ENCODE results near the gene PURB. TPM values are rescaled to one million over a fixed set of nuclear protein-coding genes. Genes with fewer than 3 reads are reported as not detected.

PURB gene
- total and polyA plus RNA-seq, 9 of the 15 experiments (the other 6 are each of a cell fraction or from before 2014, with no cell fraction given), result 1.6 to 14.1 (median 8.8) TPM

GRCh38 chr7:44876393-44876792 lies 8.9 kb downstream of the PURB start:
- H3K9ac ChIP-seq (ENCODE audit: insufficient read depth in 1 of 2, low read depth in 2 of 2, low read length in 2 of 2), result no peak overlapping the region
- ChIA-PET POLR2A (interaction anchor here (0.7 to 0.8 kb wide), 2 partner anchors 9 to 17 kb away, joined by 3 to 5 read pairs; partner anchors contain the start of gene PURB), CTCF (ENCODE audit: low intra/inter-chr PET ratio) (no interaction called here)
- H3K27me3 ChIP-seq (ENCODE audit: control insufficient read depth in 2 of 2, insufficient read depth in 2 of 2, low read length in 2 of 2), result no peaks in the 10 kb centered on the region
- 46% methylated on average over 4 of the region's 4 CpGs for WGBS (ENCODE audit: insufficient coverage, low coverage, missing lambda C conversion rate)
- no peak for DNase-seq (ENCODE audit: extremely low read depth in 1 of 4, low spot score in 3 of 4)
- H3K9me1 ChIP-seq (ENCODE audit: control insufficient read depth, insufficient read depth, low read length), result no peaks in the 10 kb centered on the region
- intact Hi-C loops (cut with micrococcal nuclease) (no loop called here), in situ Hi-C loops (cut with MboI) (no loop called here)
- TF ChIP-seq SPI1 (IDR thresholded peaks at IDR 0.05; ENCODE audit: borderline replicate concordance, low read depth, low read length), result peak; percentile 21; the same call in 1 of the 2 replicates
- 0 out of 2 replicates have a peak, but pooled peaks have one; percentile 10 for TF ChIP-seq POLR2G (IDR thresholded peaks at IDR 0.05; ENCODE audit: low read depth, low read length)
- no peak for TF ChIP-seq CBFB (CRISPR knock-in tag; IDR thresholded peaks at IDR 0.05)
- ATAC-seq, result no peak
- no peak overlapping the region for H3K27ac ChIP-seq (ENCODE audit: extremely low read depth, low read depth, low read length)
- H3K79me2 ChIP-seq (ENCODE audit: control insufficient read depth, insufficient read depth, low read length), result peaks cover 40% of the 10 kb centered on the region
- H3K4me1 ChIP-seq (replicated peaks in 1 of 2; ENCODE audit: control insufficient read depth in 2 of 2, insufficient read depth in 2 of 2, low read length in 2 of 2), result peaks cover 0 to 29% of the 10 kb centered on the region in 2 experiments; a peak in 3 of 5 replicates
- FAIRE-seq, result no peak
- no TSS peak for BruUV-seq (replicated peaks)
- H4K20me1 ChIP-seq (replicated peaks; ENCODE audit: control insufficient read depth, insufficient read depth, low read length), result peaks cover 18% of the 10 kb centered on the region
- no peak overlapping the region for H2AFZ ChIP-seq (ENCODE audit: low read depth, low read length)
- no peak overlapping the region for H3K4me2 ChIP-seq (ENCODE audit: insufficient read depth, low read length)
- H3K36me3 ChIP-seq (ENCODE audit: control insufficient read depth, insufficient read depth, low read length), result peaks cover 22% of the 10 kb centered on the region
- no peaks in the 10 kb centered on the region for H3K9me3 ChIP-seq (replicated peaks; ENCODE audit: control insufficient read depth, insufficient read depth, low read depth, low read length)
- no peak overlapping the region for H3K4me3 ChIP-seq

GRCh38 chr7:44875241-44875640 lies 10.1 kb downstream of the PURB start:
- FAIRE-seq (no peak), ATAC-seq (no peak), DNase-seq (ENCODE audit: extremely low read depth in 1 of 4, low spot score in 3 of 4) (no peak)
- no peak overlapping the region for H2AFZ ChIP-seq (ENCODE audit: low read depth, low read length)
- no peaks in the 10 kb centered on the region for H3K9me1 ChIP-seq (ENCODE audit: control insufficient read depth, insufficient read depth, low read length)
- 81% methylated on average over 11 of the region's 11 CpGs for WGBS (ENCODE audit: insufficient coverage, low coverage, missing lambda C conversion rate)
- ChIA-PET POLR2A (interaction anchor here (0.6 to 2.1 kb wide), 3 partner anchors 9 to 16 kb away, joined by 3 to 6 read pairs (median 3); partner anchors contain the start of gene PURB), CTCF (ENCODE audit: low intra/inter-chr PET ratio) (no interaction called here)
- peaks cover 7% of the 10 kb centered on the region; the same call in 1 of the 2 replicates for H4K20me1 ChIP-seq (replicated peaks; ENCODE audit: control insufficient read depth, insufficient read depth, low read length)
- H3K27me3 ChIP-seq (ENCODE audit: control insufficient read depth in 2 of 2, insufficient read depth in 2 of 2, low read length in 2 of 2), result no peaks in the 10 kb centered on the region
- no peak overlapping the region for H3K4me3 ChIP-seq
- H3K9ac ChIP-seq (ENCODE audit: insufficient read depth in 1 of 2, low read depth in 2 of 2, low read length in 2 of 2), result no peak overlapping the region
- H3K9me3 ChIP-seq (replicated peaks; ENCODE audit: control insufficient read depth, insufficient read depth, low read depth, low read length), result no peaks in the 10 kb centered on the region
- no TSS peak for BruUV-seq (replicated peaks)
- H3K36me3 ChIP-seq (ENCODE audit: control insufficient read depth, insufficient read depth, low read length), result peaks cover 11% of the 10 kb centered on the region
- peaks cover 29% of the 10 kb centered on the region for H3K79me2 ChIP-seq (ENCODE audit: control insufficient read depth, insufficient read depth, low read length)
- no peak overlapping the region for H3K4me2 ChIP-seq (ENCODE audit: insufficient read depth, low read length)
- intact Hi-C loops (cut with micrococcal nuclease), result no loop called here
- in situ Hi-C loops (cut with MboI), result no loop called here
- H3K27ac ChIP-seq (ENCODE audit: extremely low read depth, low read depth, low read length), result no peak overlapping the region
- peaks cover 0 to 17% of the 10 kb centered on the region in 2 experiments; a peak in 2 of 5 replicates for H3K4me1 ChIP-seq (replicated peaks in 1 of 2; ENCODE audit: control insufficient read depth in 2 of 2, insufficient read depth in 2 of 2, low read length in 2 of 2)
- TF ChIP-seq ZNF507 (tag; conservative IDR thresholded peaks at IDR 0.05) (no peak), XRCC5 (IDR thresholded peaks at IDR 0.05; ENCODE audit: low read depth, low read length) (no peak), KLF16 (IDR thresholded peaks at IDR 0.05) (no peak), ETS1 (conservative IDR thresholded peaks at IDR 0.05; ENCODE audit: control insufficient read depth, low read depth, low read length) (no peak), THRAP3 (IDR thresholded peaks at IDR 0.05; ENCODE audit: borderline replicate concordance) (no peak), CHD1 (IDR thresholded peaks at IDR 0.05; ENCODE audit: low read length) (no peak), BRD4 (IDR thresholded peaks at IDR 0.05) (no peak), CTBP1 (IDR thresholded peaks at IDR 0.05; ENCODE audit: borderline replicate concordance) (no peak)
- TF ChIP-seq, protein P1, sequence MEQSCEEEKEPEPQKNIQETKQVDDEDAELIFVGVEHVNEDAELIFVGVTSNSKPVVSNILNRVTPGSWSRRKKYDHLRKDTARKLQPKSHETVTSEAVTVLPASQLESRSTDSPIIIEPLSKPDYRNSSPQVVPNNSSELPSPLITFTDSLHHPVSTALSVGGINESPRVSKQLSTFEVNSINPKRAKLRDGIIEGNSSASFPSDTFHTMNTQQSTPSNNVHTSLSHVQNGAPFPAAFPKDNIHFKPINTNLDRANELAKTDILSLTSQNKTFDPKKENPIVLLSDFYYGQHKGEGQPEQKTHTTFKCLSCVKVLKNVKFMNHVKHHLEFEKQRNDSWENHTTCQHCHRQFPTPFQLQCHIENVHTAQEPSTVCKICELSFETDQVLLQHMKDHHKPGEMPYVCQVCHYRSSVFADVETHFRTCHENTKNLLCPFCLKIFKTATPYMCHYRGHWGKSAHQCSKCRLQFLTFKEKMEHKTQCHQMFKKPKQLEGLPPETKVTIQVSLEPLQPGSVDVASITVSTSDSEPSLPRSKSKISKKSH (CRISPR knock-in tag; IDR thresholded peaks at IDR 0.05), result no peak
- TF ChIP-seq, protein P2, sequence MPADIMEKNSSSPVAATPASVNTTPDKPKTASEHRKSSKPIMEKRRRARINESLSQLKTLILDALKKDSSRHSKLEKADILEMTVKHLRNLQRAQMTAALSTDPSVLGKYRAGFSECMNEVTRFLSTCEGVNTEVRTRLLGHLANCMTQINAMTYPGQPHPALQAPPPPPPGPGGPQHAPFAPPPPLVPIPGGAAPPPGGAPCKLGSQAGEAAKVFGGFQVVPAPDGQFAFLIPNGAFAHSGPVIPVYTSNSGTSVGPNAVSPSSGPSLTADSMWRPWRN (IDR thresholded peaks at IDR 0.05; ENCODE audit: low read depth), result no peak

Data from K562 (cell line).